Measurements from ENCODE around the gene PLEKHA5. TPM values are rescaled to one million over a fixed set of nuclear protein-coding genes. Genes with fewer than 3 reads are reported as not detected.
"Not testable (repeated sequence)": the region's sequence is repeated elsewhere in the genome, so short reads cannot be mapped to it uniquely, and the experiment has no call there.

PLEKHA5 gene, protein sequence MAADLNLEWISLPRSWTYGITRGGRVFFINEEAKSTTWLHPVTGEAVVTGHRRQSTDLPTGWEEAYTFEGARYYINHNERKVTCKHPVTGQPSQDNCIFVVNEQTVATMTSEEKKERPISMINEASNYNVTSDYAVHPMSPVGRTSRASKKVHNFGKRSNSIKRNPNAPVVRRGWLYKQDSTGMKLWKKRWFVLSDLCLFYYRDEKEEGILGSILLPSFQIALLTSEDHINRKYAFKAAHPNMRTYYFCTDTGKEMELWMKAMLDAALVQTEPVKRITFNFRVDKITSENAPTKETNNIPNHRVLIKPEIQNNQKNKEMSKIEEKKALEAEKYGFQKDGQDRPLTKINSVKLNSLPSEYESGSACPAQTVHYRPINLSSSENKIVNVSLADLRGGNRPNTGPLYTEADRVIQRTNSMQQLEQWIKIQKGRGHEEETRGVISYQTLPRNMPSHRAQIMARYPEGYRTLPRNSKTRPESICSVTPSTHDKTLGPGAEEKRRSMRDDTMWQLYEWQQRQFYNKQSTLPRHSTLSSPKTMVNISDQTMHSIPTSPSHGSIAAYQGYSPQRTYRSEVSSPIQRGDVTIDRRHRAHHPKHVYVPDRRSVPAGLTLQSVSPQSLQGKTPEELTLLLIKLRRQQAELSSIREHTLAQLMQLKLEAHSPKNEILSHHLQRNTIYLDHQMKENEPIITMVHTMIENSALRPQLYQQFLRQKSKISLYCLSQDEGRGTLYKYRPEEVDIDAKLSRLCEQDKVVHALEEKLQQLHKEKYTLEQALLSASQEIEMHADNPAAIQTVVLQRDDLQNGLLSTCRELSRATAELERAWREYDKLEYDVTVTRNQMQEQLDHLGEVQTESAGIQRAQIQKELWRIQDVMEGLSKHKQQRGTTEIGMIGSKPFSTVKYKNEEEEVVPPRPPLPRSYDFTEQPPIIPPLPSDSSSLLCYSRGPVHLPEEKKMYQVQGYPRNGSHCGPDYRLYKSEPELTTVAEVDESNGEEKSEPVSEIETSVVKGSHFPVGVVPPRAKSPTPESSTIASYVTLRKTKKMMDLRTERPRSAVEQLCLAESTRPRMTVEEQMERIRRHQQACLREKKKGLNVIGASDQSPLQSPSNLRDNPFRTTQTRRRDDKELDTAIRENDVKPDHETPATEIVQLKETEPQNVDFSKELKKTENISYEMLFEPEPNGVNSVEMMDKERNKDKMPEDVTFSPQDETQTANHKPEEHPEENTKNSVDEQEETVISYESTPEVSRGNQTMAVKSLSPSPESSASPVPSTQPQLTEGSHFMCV
- 6.7 and 7.5 TPM in 2 replicates for total RNA-seq (2014; rRNA removed)
- 2.0 TPM for polyA plus RNA-seq (2012)

DNA sequence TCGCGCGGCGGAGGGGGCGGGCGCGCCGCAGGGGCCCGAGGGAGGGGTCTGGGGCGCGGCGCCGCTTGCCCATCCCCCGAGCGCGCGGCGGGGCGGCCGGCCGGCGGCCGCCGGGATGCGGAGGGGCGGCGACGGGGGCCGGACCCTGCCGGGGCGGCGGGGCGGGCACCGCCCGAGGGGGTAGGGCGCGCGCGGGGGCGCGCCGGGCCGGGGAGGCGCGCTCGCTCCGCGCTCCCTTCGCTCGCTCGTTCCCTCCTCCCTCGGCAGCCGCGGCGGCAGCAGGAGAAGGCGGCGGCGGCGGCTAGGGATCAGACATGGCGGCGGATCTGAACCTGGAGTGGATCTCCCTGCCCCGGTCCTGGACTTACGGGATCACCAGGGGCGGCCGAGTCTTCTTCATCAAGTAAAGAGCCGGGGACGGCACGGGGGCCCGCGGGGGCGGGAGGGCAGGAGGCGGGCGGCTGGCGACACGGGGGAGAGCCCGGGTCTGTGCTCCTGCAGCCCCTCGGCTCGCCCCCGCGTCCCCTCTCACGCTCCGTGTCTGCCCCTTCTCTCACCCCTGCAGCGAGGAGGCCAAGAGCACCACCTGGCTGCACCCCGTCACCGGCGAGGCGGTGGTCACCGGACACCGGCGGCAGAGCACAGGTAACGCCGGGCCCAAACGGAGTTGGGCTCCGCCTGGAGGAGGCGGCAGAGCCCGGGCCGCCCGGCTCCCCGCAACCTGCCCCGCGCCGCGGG lies at the start of gene PLEKHA5:
Gene PLEKHA5 (plus strand): TSS at position 248 of the 738 bp plus-strand sequence. CDS start 67 bp downstream, at position 315.
- DNase-seq (ENCODE audit: low read depth): peak; percentile 64

DNA sequence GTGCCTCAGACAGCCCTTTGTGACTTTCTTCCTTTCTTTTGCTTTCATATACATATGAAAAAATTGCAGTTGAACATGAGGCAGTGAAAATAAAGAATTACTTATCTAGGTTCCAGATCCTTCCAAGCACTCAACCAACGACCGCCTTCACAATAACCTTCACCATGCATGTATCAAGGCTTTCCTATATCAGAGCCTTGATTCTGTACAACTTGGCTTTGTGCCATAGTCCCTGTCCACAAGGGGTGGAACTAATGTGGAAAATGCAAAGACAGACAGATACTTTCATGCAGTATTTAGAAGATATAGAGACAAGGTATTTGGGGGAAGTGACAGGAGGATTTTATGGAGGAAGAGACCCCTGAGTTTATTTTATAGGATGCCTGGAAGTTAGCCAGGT lies 48.6 kb upstream of the PLEKHA5 start:
- DNase-seq (ENCODE audit: low read depth): no peak

DNA sequence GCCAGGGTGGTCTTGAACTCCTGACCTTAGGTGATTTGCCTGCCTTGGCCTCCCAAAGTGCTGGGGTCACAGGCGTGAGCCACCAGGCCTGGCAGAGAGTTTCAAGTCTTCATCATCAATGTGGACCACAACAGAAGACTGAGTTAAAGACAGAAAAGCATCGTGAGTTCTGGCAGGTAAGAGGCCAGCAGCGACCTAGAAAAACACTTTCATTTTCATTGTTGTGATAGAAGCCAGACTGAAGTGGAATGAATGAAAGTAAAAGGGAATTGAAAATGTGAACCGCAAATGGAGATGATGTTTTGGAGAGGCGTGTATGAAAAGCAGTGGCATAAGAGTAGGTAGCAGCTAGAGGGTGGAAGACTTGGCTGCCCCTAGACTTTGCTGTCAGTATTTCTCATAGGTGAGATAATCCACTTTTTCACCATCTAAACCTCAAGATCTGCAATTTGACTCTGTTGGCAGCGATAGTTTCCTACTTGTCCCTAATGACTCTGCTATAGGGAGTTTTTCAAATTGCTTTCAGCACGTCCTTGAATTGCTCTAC lies 47.1 kb upstream of the PLEKHA5 start:
- DNase-seq (ENCODE audit: low read depth): no peak

DNA sequence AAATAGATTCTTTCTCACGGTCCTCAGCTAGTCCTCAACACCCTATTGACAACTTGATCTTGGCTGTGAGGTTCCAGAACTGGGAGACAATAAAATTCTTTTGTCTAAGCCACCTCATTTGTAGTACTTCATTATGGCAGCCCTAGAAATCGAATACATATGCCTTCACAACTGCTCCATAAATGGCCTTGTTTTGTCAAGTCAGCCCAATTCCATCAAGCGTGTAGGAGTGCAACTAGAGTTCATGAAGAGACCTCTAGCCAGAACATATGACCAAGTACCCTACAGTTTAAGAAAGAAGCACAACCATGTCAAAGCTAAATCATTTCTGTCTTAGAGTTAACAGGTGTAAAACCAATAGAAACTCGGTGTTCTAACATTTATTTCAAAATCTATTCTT lies 45.0 kb upstream of the PLEKHA5 start:
- DNase-seq (ENCODE audit: low read depth): no peak

DNA sequence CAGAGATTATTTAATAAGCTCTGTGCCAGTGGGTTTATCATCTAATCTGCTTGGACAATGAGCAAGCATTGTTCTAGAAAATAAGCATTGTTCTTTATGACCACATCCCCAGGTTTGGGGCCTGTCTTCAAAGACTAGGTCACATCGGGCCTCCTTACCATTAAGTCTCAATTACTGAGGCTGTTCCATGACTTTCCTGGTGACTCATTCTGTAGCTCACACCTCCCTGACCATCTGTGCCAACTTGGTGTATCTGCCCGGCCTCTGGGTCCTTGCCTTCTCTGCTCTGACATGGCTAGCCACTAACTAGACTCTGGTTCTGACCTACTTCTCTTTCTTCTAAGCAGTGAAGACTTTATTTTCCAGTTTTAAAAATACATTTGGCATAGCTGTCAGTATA lies 44.4 kb upstream of the PLEKHA5 start:
- DNase-seq (ENCODE audit: low read depth): peak; percentile 26

DNA sequence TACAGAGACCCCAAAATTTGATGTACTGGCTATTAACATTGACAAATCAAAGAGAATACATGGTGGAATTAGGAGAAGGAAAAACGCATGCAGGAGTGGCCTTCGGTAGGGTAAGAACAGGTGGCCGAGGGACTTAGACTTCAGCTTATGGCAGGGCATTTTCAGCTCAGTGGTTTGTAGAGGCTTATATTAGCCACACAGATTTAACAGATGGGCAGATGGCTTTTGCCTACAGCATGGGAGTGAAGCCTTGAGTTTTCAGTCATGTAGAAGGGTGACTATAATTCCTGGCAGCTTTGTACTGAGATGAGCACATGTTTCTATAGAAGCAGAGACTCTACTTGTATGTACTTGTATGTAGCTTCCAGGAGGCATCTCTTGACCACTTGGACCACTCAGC lies 40.9 kb upstream of the PLEKHA5 start:
- no peak for DNase-seq (ENCODE audit: low read depth)

DNA sequence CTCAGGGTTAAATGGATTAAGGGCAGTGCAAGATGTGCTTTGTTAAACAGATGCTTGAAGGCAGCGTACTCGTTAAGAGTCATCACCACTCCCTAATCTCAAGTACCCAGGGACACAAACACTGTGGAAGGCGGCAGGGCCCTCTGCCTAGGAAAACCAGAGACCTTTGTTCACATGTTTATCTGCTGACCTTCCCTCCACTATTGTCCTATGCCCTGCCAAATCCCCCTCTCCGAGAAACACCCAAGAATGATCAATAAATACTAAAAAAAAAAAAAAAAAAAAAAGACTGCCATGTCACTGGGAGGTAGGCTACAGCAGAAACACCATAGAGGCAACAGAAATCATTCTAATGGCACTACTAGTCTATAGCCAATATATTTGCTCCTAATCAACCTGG lies 37.1 kb upstream of the PLEKHA5 start:
- not testable (repeated sequence) for DNase-seq (ENCODE audit: low read depth)

DNA sequence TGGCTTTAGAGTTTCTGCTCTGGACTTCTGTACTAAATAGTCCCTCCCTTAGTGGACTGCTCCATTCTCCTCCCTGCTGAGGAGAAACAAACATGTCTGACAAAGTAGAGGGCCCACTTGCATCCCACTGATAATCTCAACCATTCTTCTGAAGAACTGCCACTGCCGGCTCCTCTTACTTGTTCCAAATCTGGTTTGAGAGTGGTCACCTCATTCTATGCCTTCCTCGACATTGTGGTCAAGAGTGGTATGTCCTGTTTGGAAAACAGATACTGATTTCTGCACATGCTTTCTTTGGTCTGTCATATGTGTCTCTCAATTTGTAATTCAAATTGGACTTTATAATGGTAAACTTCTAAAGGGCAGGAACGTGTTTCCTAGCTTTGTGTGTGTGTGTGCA lies 36.3 kb upstream of the PLEKHA5 start:
- DNase-seq (ENCODE audit: low read depth): no peak

DNA sequence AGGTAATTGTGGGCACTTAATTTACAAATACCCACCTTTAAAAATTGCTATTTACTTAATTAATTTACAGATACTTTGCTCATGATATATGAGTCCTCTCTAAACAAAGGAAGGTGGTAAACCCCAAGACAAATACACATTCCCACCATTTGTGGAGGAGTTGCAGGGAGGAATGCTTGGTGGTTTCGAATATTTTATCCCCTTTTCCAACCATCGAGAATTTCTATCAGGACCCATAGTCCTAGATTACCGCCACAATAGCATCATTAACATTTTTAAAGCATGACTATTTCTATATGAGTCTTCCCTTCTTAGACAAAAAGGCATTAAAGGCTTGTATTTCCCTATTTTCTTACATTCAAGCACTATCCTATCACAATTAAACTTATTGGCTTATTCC lies 34.2 kb upstream of the PLEKHA5 start:
- DNase-seq (ENCODE audit: low read depth): no peak

DNA sequence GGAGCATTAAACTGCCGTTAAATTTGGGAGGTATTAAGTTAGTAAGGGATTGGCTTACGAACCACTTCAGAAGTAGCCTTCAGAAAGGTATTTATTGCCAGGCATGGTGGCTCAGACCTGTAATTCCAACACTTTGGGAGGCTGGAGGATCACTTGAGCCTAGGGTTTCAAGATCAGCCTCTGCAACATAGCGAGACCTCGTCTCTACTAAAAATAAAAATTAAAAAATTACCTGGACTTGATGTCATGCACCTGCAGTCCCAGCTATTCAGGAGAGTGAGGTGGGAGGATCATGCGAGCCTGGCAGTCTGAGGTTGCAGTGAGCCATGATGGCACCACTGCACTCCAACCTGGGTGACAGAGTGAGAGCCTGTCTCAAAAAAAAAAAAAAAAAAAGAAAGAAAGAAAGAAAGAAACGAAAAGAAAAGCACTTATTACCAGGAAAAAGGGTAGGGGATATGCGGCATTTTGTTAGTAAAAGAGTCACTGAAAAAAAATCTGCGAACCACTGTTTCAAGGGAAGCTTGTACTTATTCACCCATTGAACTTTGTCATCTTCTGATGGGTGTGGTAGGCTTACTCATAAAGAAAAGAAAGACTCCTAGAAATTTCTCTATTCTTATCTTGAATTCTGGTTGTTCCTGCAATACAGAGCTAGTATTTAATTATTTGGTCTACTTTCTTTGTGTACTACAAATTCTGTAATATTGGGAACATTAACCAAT lies 33.6 kb upstream of the PLEKHA5 start:
- DNase-seq (ENCODE audit: low read depth): peak; percentile 15

DNA sequence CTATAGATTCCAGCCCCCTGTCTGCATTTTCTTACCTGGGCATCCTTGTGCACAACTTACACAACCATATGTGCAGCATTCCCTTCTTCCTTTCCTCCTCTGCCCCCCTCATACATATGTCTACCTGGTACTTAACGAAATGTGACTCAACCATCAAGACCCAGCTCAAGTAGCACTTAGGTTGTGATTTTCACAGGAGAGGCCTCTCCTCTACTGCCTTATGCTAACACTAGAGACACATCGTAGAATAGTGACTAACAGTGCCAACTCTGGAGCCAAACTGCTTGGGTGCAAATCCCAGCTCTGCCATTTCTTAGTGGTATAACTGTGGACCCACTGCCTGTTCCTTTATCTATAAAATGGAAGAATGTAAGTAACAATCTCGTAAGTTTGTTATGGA lies 24.1 kb upstream of the PLEKHA5 start:
- DNase-seq (ENCODE audit: low read depth): no peak

DNA sequence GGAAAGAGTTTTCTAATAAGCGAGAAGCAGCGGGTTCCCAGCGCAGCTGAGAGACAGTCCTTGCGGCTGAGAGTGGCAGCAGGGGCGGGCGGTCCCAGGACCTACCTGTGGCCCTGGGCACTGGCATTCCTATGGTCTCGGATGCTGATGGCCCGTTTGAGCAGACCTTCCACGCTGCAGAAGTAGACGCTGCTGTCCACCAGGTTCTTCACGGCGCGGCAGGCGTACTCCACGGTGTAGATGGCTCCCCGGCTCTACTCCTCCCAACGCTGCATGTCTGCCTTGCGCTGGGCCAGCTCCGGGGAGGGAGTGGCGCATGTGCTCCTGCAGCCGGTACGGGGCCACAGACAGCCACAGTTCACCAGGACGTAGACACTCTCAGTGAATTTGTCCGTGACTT lies 21.8 kb upstream of the PLEKHA5 start:
- DNase-seq (ENCODE audit: low read depth): no peak

DNA sequence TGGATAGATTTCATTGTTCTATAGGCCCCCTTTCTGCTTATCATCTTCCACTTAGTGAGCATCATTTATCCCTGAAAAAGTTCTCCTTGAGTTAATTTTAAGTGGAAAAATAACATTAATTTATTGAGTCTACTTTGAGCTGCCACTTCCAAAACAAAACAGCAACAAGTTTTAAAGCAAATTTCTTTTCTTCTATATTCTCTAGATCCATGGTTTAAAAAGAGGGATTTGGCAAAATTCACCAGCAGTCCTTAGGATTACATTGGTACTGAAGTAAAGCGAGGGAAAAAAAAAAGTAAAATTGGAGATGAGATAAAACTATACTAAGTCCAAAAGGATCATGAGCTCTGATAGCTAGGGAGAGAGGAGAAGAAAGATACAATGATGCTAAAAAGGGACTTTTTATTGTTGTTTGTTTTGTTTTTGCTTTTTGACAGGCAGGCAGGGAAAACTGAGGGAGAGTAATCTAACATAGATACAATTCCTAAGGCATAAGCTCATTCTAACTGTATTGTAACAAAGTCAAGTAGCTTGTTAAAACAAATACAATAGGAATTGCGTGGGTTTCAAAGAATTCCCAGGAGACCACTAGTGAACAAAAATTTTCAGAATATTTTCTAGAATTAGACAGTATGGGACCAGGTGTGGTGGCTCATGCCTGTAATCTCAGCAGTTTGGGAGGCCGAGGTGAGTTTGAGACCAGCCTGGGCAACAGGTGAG lies 19.2 kb upstream of the PLEKHA5 start:
- DNase-seq (ENCODE audit: low read depth): no peak

DNA sequence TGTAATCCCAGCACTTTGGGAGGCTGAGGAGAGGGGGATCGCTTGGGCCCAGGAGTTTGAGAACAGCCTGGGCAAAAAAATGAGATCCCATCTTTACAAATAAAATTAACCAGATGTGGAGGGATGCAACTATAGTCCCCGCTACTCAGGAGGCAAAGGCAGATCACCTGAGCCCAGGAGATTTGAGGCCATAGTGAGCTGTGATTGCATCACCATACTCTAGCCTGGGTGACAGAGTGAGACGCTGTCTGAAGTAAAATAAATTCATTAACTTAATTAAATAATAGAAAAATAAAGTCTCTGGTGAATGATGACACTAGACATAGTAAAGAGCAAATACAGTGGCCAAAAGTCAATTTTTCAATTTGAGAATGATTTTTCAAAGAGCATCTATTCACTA lies 16.1 kb upstream of the PLEKHA5 start:
- no peak for DNase-seq (ENCODE audit: low read depth)

DNA sequence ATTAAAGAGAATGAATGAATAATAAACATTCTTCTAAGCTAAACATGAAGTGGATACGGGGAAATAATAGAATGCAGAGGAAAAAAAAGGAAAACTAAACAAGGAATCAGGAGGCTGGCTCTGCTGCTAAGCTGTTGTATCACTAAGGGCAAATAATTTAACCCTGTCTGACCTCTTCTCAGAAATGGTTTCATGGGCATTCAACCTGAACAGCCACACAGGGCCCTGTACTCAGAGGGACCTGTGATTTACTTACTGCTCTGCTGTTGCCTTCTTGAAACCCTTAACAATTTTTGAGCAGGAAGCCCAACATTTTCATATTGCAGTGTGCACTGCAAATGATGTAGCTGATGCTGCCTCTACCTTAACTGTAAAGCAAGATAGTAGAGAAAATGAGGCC lies 14.2 kb upstream of the PLEKHA5 start:
- DNase-seq (ENCODE audit: low read depth): no peak

DNA sequence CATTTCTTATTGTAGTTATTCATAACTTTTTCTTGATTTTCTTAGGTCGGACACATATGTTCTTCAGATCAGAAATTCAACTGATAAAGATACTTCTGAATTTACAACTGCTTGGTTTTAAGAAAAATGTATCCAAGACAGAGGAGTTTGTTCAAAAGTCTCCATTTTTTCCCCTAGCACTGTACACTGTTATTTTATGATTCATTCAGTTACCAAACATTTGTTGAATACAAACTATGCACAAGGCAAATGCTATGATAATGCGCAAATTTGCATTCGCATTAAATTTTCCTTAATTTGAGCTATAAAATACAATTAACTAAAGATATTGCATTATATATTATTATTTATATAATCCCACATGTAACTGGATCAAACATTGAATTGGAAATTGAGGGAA lies 10.1 kb upstream of the PLEKHA5 start:
- DNase-seq (ENCODE audit: low read depth): no peak

DNA sequence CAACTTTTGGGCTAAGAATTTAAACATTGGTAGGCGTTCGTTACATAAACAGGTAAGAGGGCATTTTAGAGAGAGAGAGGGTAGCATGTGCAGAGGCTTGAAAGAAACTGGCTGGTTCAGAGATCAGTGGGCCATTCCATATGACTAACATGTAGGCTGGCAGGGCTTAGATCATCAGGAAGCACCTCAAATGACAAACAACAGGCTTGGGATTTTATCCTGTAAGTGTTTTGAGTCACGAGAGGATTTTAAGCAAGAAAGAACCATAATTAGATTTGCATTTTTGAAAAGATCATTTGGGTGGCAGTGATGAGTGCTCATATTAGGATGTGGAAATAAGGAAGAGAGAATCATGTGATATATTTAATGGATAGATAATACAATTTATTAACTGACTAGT lies 8.7 kb upstream of the PLEKHA5 start:
- peak; percentile 34 for DNase-seq (ENCODE audit: low read depth)

DNA sequence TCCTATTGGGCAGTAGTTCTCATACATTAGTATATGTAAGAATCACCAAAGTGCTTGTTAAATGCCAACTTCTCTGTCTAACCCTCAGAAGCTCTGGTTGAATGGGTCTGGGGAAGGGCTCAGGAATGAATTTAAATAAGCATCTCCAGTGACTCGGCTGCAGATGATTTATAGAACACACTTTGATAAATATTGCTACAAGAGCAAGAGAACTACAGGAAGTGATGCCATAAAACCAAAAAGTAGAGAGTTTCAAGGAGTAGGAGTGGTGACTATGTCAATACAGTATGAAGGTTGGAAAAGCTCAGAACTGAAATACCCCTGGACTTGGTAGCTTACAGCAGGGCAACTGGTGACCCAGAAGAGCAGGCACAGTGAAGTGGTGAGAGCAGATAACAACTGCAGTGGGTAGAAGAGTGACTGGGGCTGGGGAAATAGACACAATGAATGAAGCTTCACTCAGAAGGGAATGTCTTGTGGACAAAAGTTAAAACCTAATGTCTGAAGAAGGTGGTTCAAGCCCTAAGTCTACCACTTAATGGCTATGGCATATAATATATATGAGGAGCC lies 8.0 kb upstream of the PLEKHA5 start:
- peak; percentile 2 for DNase-seq (ENCODE audit: low read depth)

DNA sequence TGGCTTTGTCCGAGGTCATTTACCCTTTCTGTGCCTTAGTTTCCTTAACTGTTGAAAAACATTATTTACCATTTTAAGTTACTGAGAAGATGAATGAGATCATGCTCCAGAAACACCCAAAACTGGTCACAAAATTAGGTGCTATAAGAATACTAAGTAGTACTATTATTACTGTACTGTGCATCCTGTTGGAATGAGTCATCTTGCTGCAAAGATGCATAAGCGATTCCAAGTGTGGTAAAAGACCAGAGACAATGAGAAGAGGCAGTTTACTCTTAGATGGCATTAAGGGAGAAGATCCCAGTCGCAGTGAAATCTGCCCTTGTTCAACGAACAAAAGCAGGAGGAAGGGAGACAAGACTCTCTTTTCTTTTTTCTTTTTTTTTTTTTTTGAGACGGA lies 4.2 kb upstream of the PLEKHA5 start:
- no peak for DNase-seq (ENCODE audit: low read depth)

All from LHCN-M2 (cell line).